KMS-11 (cell line): ENCODE data around the gene RPLP2.

Experiments used
- H2AFZ ChIP-seq: fragments of 200-600 bp; sonication (generic); 2 replicates; pipeline ENCODE4 v1.6.1; 2016; ENCODE audit warnings: antibody characterized with exemption, mixed run types, low read depth
- H3K27ac ChIP-seq: fragments of 200-600 bp; sonication (generic); 2 replicates; pipeline ENCODE4 v1.6.1; 2016; ENCODE audit warnings: mild to moderate bottlenecking, mixed run types
- H3K27me3 ChIP-seq: fragments of 200-600 bp; sonication (generic); 2 replicates; pipeline ENCODE4 v1.6.1; 2017; ENCODE audit warnings: mild to moderate bottlenecking, low read depth, mixed run types, moderate library complexity; ENCODE audit not compliant: insufficient read depth
- H3K36me3 ChIP-seq: fragments of 200-600 bp; sonication (generic); 2 replicates; pipeline ENCODE4 v1.6.1; 2017; ENCODE audit warnings: mild to moderate bottlenecking, mixed run types; ENCODE audit not compliant: insufficient read depth
- H3K4me1 ChIP-seq: fragments of 200-600 bp; sonication (generic); 2 replicates; pipeline ENCODE4 v1.6.1; 2016; ENCODE audit warnings: mild to moderate bottlenecking, low read depth, mixed run types; ENCODE audit not compliant: poor library complexity, severe bottlenecking
- H3K4me2 ChIP-seq: fragments of 200-600 bp; sonication (generic); 2 replicates; pipeline ENCODE4 v1.7.0; 2016; ENCODE audit warnings: mild to moderate bottlenecking, mixed run types
- H3K4me3 ChIP-seq: fragments of 200-600 bp; sonication (generic); IDR thresholded peaks from 2 replicates; pipeline ENCODE4 v1.6.1; 2017; ENCODE audit warnings: low read depth, low read length, mixed read lengths; ENCODE audit not compliant: insufficient read depth
- H3K79me2 ChIP-seq: fragments of 200-600 bp; sonication (generic); 2 replicates; pipeline ENCODE4 v1.6.1; 2016; ENCODE audit warnings: low read depth, mixed run types; ENCODE audit not compliant: insufficient read depth
- H3K9ac ChIP-seq: fragments of 200-600 bp; sonication (generic); 2 replicates; pipeline ENCODE4 v1.6.1; 2016; ENCODE audit warnings: mild to moderate bottlenecking, mixed run types
- H4K20me1 ChIP-seq: fragments of 200-600 bp; sonication (generic); 2 replicates; pipeline ENCODE4 v1.6.1; 2016; ENCODE audit warnings: mild to moderate bottlenecking, mixed run types; ENCODE audit not compliant: insufficient read depth
- TF ChIP-seq, protein P1 (sequence below): fragments of 200-600 bp; sonication (generic); conservative IDR thresholded peaks from 2 replicates; pipeline ENCODE4 v1.6.1; 2017; ENCODE audit warnings: low read depth, mild to moderate bottlenecking, antibody characterized with exemption, low read length, moderate library complexity, mixed read lengths

Gene RPLP2

DNA sequence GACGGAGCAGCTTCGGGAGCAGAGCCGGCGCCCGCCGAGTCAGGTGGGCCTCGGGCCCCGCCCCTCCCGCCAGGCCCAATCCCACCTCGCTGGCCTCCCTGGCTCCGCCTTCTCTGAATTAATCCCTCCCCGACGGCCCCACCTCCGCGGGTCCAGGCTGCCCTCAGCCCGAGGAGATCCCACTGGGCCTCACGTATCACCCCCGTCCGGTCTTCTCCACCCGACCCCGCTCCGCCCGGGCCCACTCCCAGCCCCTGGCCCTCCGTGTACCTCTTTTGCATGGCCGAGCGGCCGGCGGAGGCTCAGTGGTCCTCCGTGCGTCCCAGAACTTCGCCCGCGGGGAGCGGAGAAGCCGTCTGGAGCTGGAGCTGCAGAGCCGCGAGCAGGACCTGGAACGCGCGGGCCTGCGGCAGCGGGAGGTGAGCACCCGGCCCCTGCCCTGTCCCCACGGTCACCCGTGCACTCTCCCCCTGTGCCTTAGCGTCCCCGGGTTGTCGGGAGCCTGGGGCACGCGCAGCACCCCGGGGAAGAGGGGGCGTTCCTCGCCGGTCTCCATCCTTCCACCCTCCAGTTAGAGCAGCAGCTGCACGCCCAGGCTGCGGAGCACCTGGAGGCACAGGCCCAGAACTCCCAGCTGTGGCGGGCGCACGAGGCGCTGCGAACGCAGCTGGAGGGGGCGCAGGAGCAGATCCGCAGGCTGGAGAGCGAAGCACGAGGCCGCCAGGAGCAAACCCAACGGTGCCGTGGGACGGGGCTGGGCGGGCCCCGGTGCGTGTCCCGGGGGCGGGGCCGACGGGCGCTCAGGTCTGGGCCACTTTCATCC lies 20.7 kb downstream of the RPLP2 start:
- Histone ChIP-seq H3K79me2 (no peaks in the 10 kb centered on the region), H3K4me3 (no peak overlapping the region), H3K36me3 (no peaks in the 10 kb centered on the region), H2AFZ (peak overlapping the region; percentile 60), H4K20me1 (no peaks in the 10 kb centered on the region), H3K27ac (no peak overlapping the region), H3K9ac (no peak overlapping the region), H3K27me3 (peaks cover 35% of the 10 kb centered on the region), H3K4me1 (peaks cover 64% of the 10 kb centered on the region), H3K4me2 (peak overlapping the region; percentile 99)
- TF ChIP-seq, protein P1, sequence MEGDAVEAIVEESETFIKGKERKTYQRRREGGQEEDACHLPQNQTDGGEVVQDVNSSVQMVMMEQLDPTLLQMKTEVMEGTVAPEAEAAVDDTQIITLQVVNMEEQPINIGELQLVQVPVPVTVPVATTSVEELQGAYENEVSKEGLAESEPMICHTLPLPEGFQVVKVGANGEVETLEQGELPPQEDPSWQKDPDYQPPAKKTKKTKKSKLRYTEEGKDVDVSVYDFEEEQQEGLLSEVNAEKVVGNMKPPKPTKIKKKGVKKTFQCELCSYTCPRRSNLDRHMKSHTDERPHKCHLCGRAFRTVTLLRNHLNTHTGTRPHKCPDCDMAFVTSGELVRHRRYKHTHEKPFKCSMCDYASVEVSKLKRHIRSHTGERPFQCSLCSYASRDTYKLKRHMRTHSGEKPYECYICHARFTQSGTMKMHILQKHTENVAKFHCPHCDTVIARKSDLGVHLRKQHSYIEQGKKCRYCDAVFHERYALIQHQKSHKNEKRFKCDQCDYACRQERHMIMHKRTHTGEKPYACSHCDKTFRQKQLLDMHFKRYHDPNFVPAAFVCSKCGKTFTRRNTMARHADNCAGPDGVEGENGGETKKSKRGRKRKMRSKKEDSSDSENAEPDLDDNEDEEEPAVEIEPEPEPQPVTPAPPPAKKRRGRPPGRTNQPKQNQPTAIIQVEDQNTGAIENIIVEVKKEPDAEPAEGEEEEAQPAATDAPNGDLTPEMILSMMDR, result no peak

GRCh38 chr11:831118-831864 lies 21.5 kb downstream of the RPLP2 start:
- Histone ChIP-seq H3K4me2 (peak overlapping the region; percentile 69; the same call in 1 of the 2 replicates), H3K4me3 (no peak overlapping the region), H4K20me1 (no peaks in the 10 kb centered on the region), H3K4me1 (peaks cover 60% of the 10 kb centered on the region), H2AFZ (no peak overlapping the region), H3K9ac (no peak overlapping the region), H3K27me3 (peaks cover 35% of the 10 kb centered on the region), H3K27ac (no peak overlapping the region), H3K79me2 (no peaks in the 10 kb centered on the region), H3K36me3 (no peaks in the 10 kb centered on the region)
- TF ChIP-seq, protein P1, result no peak

- no peak overlapping the region for H3K27ac ChIP-seq
These were observed 22.3 kb downstream of the RPLP2 start for GRCh38 chr11:831961-832528.

DNA sequence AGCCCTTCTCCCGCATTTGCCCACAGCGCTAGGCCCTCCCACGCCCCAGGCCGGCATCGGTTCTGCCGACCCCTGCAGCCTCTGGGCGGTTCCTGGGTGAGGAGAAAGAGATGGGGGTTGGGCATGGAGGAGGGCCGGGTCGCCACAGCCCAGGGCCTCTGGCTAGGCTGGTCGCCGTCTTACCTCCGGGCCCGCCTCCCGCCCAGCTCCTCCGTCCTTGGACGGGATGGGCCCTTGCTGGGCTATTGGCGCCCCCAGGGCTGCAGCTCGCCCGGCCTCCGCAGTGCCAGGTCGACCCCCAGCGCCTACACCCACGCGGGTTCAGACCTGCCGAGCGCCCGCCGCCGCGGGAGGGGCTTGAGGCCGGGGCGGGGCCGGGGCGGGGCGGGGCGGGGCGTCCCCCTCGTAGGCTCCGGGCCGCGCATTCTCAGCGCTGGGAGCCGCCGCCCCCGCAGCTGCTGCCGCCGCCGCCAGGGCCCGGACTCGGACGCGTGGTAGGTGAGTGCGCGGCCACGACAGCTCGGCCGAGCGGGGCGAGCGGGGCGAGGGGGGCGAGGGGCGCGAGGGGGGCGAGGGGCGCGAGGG lies 22.9 kb downstream of the RPLP2 start, which contains the start of gene CD151:
CD151 (plus strand) TSS at position 424 of the 585 bp plus-strand sequence. CDS start 3,118 bp downstream, outside the sequence.
- H3K36me3 ChIP-seq, result no peaks in the 10 kb centered on the region
- H3K4me3 ChIP-seq, result no peak within 1 kb of the TSS
- peak within 1 kb of the TSS; percentile 68 for H3K4me2 ChIP-seq
- H3K79me2 ChIP-seq, result no peaks in the 10 kb centered on the region
- TF ChIP-seq, protein P1, result no peak
- no peaks in the 10 kb centered on the region for H4K20me1 ChIP-seq
- H2AFZ ChIP-seq, result peak within 1 kb of the TSS; percentile 26; the same call in 1 of the 2 replicates
- H3K27me3 ChIP-seq, result peaks cover 35% of the 10 kb centered on the region
- H3K27ac ChIP-seq, result no peak within 1 kb of the TSS
- peaks cover 51% of the 10 kb centered on the region for H3K4me1 ChIP-seq
- H3K9ac ChIP-seq, result peak within 1 kb of the TSS; percentile 49; the same call in 1 of the 2 replicates

More at GRCh38 chr11:831961-832528, 22.3 kb downstream of the RPLP2 start:
- H3K36me3 ChIP-seq, result no peaks in the 10 kb centered on the region
- no peak overlapping the region for H3K9ac ChIP-seq
- no peaks in the 10 kb centered on the region for H4K20me1 ChIP-seq
- H2AFZ ChIP-seq, result 0 out of 2 replicates have a peak overlapping the region, but pooled peaks have one; percentile 26
- TF ChIP-seq, protein P1, result no peak
- H3K4me3 ChIP-seq, result no peak overlapping the region
- peak overlapping the region; percentile 66; the same call in 1 of the 2 replicates for H3K4me2 ChIP-seq
- peaks cover 35% of the 10 kb centered on the region for H3K27me3 ChIP-seq
- H3K4me1 ChIP-seq, result peaks cover 54% of the 10 kb centered on the region
- no peaks in the 10 kb centered on the region for H3K79me2 ChIP-seq
